HG03354 (cell line): ENCODE data around the gene PIGO.

Experiments
- ATAC-seq: cut with Tn5 transposase; IDR thresholded peaks from one replicate; pipeline ENCODE4 v1.9.1; 2021; ENCODE audit warnings: mild to moderate bottlenecking; ENCODE audit not compliant: unreplicated experiment, poor library complexity, severe bottlenecking

Gene PIGO

GRCh38 chr9:35042081-35042604 is 54.2 kb downstream of the PIGO start:
- no peak for ATAC-seq
